GM12801 (cell line): ENCODE results near the gene CCDC77.

Experiments
- CTCF ChIP-seq: IDR thresholded peaks from one replicate; pipeline ENCODE4 v1.5.1; 2011; ENCODE audit warnings: control low read depth; ENCODE audit not compliant: insufficient read length; ENCODE audit errors: extremely low read depth

Gene CCDC77

DNA sequence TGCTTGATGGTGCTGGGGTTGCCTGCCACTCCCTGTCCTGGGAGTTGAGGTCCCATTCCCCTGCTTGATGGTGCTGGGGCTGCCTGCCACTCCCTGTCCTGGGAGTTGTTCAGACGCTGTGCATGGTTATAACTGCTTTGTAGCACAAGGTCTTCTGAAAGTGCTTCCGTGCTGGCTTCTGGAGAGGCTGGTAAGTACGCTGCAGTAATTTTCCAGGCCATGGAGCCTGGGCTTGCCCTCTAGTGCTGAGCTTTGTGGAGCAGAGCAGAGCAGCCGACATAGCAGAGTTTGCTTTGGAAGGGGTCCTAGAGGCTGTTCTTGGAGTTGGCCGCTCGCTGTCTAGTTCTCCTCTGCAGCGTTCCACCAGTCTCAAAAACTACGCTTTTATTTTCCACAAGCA lies 64.6 kb downstream of the CCDC77 start:
- no peak for TF ChIP-seq CTCF

DNA sequence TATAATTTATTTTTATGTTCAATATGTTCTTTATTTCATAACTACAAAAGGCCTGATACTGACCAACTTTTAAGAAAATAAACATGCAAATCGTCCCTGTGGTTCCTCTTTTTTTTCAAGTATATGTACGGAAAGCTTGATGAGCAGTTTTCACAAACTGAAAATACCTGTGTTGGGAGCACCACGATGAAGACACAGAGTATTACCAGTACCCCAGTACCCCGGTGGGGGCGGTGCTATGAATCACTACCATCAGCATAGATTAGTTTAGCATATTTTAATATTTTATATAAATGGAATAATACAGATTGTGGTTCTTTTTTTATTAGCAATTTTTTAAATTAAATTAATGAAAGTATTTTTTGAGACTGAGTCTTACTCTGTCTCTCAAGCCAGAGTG lies 65.3 kb downstream of the CCDC77 start:
- no peak for TF ChIP-seq CTCF

DNA sequence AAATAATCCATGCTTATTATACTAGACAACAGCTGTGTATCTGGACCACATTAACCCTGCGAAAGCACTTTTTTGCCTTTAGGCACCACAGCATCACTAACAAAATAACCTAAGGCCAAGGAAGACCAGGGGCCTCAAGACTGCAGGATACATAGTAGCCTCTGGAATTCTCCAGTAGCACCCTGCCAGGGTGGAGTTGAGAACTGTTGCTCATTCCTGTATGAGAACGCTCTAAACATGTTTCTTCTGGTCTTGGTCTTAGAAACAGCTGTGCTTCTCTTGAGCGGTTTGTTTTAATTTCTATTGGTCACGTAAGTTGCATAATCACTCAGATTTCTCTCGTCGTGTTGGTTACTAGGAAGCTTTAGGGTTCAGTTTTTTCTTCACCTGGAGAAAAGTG lies 66.1 kb downstream of the CCDC77 start:
- TF ChIP-seq CTCF: no peak

DNA sequence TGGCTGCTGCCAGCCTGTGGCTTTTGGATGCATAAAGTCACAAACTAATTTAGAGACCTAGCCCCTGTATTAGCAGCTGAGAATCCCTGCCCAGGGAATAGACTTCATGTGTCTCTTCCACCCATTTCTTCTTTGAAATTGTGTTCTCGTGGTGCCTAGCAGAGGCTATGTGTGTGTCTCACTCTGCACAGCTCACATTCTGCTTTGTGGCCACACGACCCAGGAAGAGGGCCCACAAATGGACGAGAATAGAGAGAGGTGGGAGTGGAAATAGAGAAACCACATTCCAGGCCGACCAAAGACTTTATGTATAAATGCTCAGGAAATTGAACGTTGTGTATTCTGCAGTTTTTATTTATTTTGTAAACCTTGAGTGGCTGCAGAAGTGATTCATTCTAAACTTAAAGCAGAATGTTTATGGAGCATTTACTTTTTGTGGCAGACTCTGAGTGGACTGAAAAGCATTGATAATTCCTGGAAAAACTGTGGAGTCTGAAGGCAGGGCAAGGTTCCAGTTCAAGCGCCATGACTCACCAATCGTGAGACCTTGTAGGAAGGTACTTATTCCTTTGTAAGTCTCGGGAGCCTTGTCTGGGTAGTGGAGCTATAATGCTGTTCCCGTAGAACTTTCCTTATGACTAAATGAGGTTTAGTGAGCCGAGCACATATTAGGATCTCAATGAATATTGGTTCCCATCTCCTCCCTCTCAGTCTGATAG lies 67.4 kb downstream of the CCDC77 start:
- TF ChIP-seq CTCF: no peak

- no peak for TF ChIP-seq CTCF
Observed at GRCh38 chr12:470133-470532, 68.7 kb downstream of the CCDC77 start.

DNA sequence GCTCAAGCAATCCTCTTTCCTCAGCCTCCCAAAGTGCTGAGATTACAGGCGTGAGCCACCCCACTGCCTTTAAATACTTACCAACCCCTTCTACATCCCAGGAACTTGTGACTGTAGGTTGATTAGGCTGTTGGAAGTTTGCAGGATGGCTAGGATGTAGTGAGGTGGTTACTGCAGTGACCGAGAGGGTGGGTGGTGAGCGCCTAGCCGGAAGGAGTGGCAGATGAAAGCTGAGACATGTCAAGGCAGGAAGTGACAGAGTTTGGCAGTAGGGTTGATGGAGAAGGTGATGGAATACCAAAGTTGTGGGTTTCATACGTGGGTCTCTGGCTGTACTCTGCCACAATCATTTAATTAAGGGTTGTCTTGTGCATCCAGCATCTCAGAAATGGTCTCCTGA lies 71.8 kb downstream of the CCDC77 start:
- TF ChIP-seq CTCF: no peak

DNA sequence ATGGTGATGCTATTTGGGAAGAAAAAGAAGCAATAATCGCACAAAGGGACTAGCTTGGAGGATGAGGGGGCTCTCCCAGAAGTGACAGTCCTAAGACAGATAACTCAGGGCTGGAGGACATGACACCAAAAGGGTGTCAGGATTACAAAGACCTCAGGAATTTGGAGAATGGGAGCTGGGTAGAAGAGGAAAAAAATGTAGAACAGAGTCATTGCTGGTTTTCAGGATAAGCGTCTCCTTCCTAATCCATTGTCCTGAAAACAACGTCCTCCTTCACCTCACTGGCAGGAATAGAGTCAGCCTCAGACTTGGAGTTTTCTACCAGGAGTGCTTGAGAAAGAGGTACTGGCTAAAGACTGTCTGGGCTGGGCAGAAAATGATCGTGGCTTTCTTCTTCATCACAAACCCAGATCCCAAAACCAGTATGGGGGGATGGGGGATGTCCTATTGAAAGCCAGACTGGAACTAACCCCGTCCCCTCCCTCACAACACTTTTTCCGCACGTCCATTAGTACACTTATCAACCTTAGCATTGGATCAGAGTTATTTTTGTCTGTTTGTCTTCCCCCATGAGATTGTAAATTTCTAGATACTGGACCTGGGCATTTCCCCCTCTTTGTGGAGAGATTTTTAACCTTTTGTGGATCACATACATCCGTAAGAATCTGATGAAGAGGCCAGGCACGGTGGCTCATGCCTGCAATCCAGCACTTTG lies 72.6 kb downstream of the CCDC77 start:
- TF ChIP-seq CTCF: no peak
